Gastroesophageal sphincter (tissue), 4 donors: ENCODE data around the gene THADA. TPM values are rescaled to one million over a fixed set of nuclear protein-coding genes. Genes with fewer than 3 reads are reported as not detected.

Experiments used
- ATAC-seq: fragments of 150-250 bp; one replicate; pipeline ENCODE4 v1.9.1; 2016; ENCODE audit warnings: mild to moderate bottlenecking, moderate library complexity
- H3K27ac ChIP-seq, 4 donors: fragments of 200-600 bp; sonication (generic) in 3 of 4; 1 replicate in 3 of 4; 2 replicates in 1 of 4; pipeline ENCODE4 v1.5.1; 2016 to 2019
- H3K27me3 ChIP-seq: fragments of 200-600 bp; sonication (generic); one replicate; pipeline ENCODE4 v1.5.1; 2019
- H3K36me3 ChIP-seq, 2 donors: fragments of 200-600 bp; sonication (generic); one replicate each; pipeline ENCODE4 v1.5.1; 2019; ENCODE audit warnings: control low read depth in 1 of 2
- H3K4me1 ChIP-seq, 3 donors: fragments of 200-600 bp; sonication (generic); 1 replicate in 2 of 3; 2 replicates in 1 of 3; pipeline ENCODE4 v1.5.1; 2016 to 2019; ENCODE audit warnings: control low read depth in 2 of 3
- H3K4me3 ChIP-seq, 2 donors: fragments of 200-600 bp; sonication (generic); one replicate each; pipeline ENCODE4 v1.5.1; 2019; ENCODE audit warnings: mild to moderate bottlenecking in 1 of 2, moderate library complexity in 1 of 2
- H3K9me3 ChIP-seq, 3 donors: fragments of 200-600 bp; sonication (generic); one replicate each; pipeline ENCODE4 v1.5.1; 2017 to 2019; ENCODE audit warnings: control low read depth in 2 of 3
- CTCF ChIP-seq, 4 experiments: fragments of 200-600 bp in 2 of 4; fragments of 450-650 bp in 2 of 4; sonication (generic) in 1 of 4; IDR thresholded peaks; one replicate each; pipeline ENCODE4 v1.5.1; 2017 to 2019; ENCODE audit warnings: antibody characterized with exemption in 4 of 4, mild to moderate bottlenecking in 2 of 4, moderate library complexity in 2 of 4
- EP300 ChIP-seq: sonication (generic); formaldehyde crosslinking; IDR thresholded peaks from one replicate; pipeline ENCODE4 v1.6.1; 2017; ENCODE audit warnings: antibody characterized with exemption, mild to moderate bottlenecking
- POLR2A ChIP-seq, 2 donors: fragments of 450-650 bp; IDR thresholded peaks; one replicate each; pipeline ENCODE4 v1.6.1; 2017; ENCODE audit warnings: antibody characterized with exemption in 2 of 2, mild to moderate bottlenecking in 2 of 2, moderate library complexity in 1 of 2
- POLR2AphosphoS5 ChIP-seq: sonication (generic); formaldehyde crosslinking; IDR thresholded peaks from one replicate; pipeline ENCODE4 v1.6.1; 2017; ENCODE audit warnings: antibody characterized with exemption
- WGBS, 2 donors: methylation state at CpG; one replicate each; pipeline ENCODE4 v1.1.5; 2018; ENCODE audit warnings: low coverage in 1 of 2; 5-methylcytosine and 5-hydroxymethylcytosine counted together
- total RNA-seq, 4 donors: library from RNA; depleted of rRNA; stranded (reverse); fragments of >200 nt; gene quantifications; one replicate each; pipeline ENCODE4 v1.1.0, GENCODE V29; 2016

THADA gene
- total RNA-seq, 4 donors from 2014 or later: 19.7 to 34.4 (median 22.3) TPM

GRCh38 chr2:43202289-43202688 is 393.5 kb downstream of the THADA start:
- H3K27ac ChIP-seq: no peak overlapping the region
- no peaks in the 10 kb centered on the region for H3K9me3 ChIP-seq
- no peak overlapping the region for H3K4me3 ChIP-seq
- no peak for TF ChIP-seq POLR2A (IDR thresholded peaks at IDR 0.05)
- TF ChIP-seq CTCF (IDR thresholded peaks at IDR 0.05): no peak
- TF ChIP-seq EP300: no peak
- no peak for TF ChIP-seq POLR2AphosphoS5
- 55 to 69% methylated on average over 2 of the region's 2 CpGs for WGBS, 2 donors
- ATAC-seq: no peak
- H3K36me3 ChIP-seq: no peaks in the 10 kb centered on the region
- no peaks in the 10 kb centered on the region for H3K27me3 ChIP-seq
- no peaks in the 10 kb centered on the region for H3K4me1 ChIP-seq

DNA sequence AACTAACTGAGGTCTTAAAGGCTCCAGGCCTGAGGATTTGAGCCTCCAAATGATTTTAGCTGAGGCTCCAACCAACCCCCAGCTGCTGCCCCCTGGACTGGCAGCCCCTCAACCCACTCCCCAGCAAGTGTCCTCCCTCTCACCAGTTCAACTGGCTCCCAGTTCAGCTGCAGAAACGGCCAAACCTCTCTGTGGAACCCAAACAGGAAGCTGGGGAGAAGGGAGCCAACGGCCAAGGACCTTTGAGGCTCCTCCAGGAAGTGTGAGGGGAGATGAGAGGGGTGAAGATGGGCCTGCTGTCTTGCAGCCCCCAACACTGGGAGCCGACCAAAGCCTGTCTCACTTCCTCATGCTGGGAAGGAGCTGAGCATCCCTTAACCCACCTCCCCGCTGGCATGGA is 394.3 kb downstream of the THADA start:
- WGBS, 2 donors: 80 to 88% methylated on average over 1 of the region's 4 CpGs
- no peaks in the 10 kb centered on the region for H3K9me3 ChIP-seq
- no peak overlapping the region for H3K4me3 ChIP-seq
- ATAC-seq: no peak
- no peaks in the 10 kb centered on the region for H3K36me3 ChIP-seq
- no peak overlapping the region for H3K27ac ChIP-seq
- no peaks in the 10 kb centered on the region for H3K27me3 ChIP-seq
- H3K4me1 ChIP-seq: no peaks in the 10 kb centered on the region
- TF ChIP-seq POLR2A (IDR thresholded peaks at IDR 0.05) (no peak), EP300 (no peak), POLR2AphosphoS5 (no peak), CTCF (IDR thresholded peaks at IDR 0.05) (no peak)

GRCh38 chr2:43201016-43201415 is 394.8 kb downstream of the THADA start:
- H3K27me3 ChIP-seq: no peaks in the 10 kb centered on the region
- no peak for TF ChIP-seq POLR2AphosphoS5
- no peak for TF ChIP-seq EP300
- TF ChIP-seq CTCF (IDR thresholded peaks at IDR 0.05): no peak
- TF ChIP-seq POLR2A (IDR thresholded peaks at IDR 0.05): no peak
- H3K9me3 ChIP-seq: no peaks in the 10 kb centered on the region
- no peak for ATAC-seq
- no peaks in the 10 kb centered on the region for H3K36me3 ChIP-seq
- no peaks in the 10 kb centered on the region for H3K4me1 ChIP-seq
- no peak overlapping the region for H3K4me3 ChIP-seq
- H3K27ac ChIP-seq: no peak overlapping the region
- WGBS, 2 donors: 96 to 97% methylated on average over 4 of the region's 7 CpGs

DNA sequence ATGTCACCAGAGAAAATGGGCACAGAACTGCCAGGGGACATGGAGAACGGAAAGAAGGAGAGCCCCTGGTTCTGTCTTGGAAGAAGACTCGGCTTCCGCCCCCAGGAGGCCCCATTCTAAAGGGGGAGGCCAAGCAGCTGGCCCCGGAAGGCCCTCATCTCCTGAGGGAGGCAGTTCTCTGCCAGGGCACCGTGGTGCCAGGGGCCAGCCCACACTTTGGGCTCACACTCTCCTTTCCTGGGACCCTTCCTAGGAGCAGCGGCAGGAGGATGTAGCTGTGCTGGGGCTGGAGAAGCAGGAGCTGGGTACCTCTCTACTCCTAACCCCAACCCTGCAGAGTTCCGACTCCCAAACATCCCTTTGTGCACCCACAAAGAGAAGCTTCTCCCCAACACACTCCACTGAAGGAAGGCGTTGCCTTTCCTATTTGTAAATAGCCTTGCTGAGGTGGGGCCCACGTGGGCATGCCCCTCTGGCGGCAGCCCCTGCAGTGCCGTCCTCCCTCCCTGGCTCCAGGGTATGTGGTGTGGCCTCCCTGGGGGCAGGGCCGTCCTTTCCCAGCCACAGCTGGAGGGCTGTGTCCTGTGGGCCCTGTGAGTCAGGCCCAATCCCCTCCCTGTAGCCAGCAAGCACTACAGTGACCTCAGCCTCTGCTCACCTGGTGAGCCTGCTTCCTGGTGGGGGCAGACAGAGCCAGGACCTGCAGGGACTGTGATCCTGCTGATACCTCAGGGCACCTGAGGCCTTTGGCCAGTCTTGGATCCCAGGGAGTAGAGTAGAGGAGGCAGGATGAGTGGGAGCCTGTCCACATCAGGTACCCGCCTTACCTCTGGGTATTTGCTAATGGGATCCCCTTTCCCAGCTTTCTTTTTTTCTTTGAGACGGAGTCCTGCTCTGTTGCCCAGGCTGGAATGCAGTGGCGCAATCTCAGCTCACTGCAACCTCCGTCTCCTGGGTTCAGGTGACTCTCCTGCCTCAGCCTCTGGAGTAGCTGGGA is 396.0 kb downstream of the THADA start:
- Histone ChIP-seq H3K27ac (no peak overlapping the region), H3K4me3 (no peak overlapping the region), H3K9me3 (no peaks in the 10 kb centered on the region), H3K27me3 (no peaks in the 10 kb centered on the region), H3K36me3 (no peaks in the 10 kb centered on the region), H3K4me1 (no peaks in the 10 kb centered on the region)
- no peak for ATAC-seq
- 73 to 96% methylated on average over 5 of the region's 16 CpGs for WGBS, 2 donors
- no peak for TF ChIP-seq POLR2AphosphoS5
- no peak for TF ChIP-seq POLR2A (IDR thresholded peaks at IDR 0.05)
- TF ChIP-seq EP300: no peak
- no peak for TF ChIP-seq CTCF (IDR thresholded peaks at IDR 0.05)

DNA sequence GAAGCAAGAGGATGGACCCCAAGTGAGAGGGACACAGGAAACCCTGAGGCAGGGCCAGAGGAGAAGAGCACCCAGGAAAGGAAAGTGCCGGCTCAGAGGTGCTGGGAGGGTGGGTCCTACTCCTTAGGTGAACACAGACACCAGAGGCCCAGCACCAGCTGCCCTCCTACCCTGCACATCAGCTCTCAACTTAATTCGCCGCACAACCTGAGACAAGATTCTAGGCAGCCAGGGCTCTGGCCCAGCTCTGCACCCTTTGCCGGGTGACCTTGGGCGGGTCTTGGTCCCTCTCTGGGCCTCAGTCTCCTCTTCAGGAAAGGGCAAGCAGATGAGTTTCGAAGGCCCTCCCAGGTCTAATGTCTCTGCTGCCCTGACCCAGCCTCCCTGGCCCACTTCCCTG is 397.6 kb downstream of the THADA start:
- Histone ChIP-seq H3K27ac (no peak overlapping the region), H3K27me3 (no peaks in the 10 kb centered on the region), H3K36me3 (no peaks in the 10 kb centered on the region), H3K4me3 (no peak overlapping the region), H3K9me3 (no peaks in the 10 kb centered on the region), H3K4me1 (no peaks in the 10 kb centered on the region)
- 94 to 100% methylated on average over 2 to 3 of the region's 6 CpGs for WGBS, 2 donors
- ATAC-seq: no peak
- no peak for TF ChIP-seq POLR2AphosphoS5
- TF ChIP-seq POLR2A (IDR thresholded peaks at IDR 0.05): no peak
- TF ChIP-seq CTCF (IDR thresholded peaks at IDR 0.05): no peak
